Tibial nerve (tissue), 4 donors: Measurements from ENCODE around the gene HLA-DMB. TPM values are rescaled to one million over a fixed set of nuclear protein-coding genes. Genes with fewer than 3 reads are reported as not detected.
"Not testable (repeated sequence)": the region's sequence is repeated elsewhere in the genome, so short reads cannot be mapped to it uniquely, and the experiment has no call there.

Experiments used
- DNase-seq, 2 donors: peaks; one replicate each; pipeline ENCODE4 v3.0.0-alpha.2; 2019; ENCODE audit warnings: low spot score in 2 of 2
- H3K27ac ChIP-seq, 4 donors: fragments of 200-600 bp; sonication (generic) in 3 of 4; one replicate each; pipeline ENCODE4 v1.5.1; 2017 to 2019; ENCODE audit warnings: mild to moderate bottlenecking in 1 of 4
- H3K27me3 ChIP-seq, 2 donors: fragments of 200-600 bp; sonication (generic) in 1 of 2; one replicate each; pipeline versions ENCODE4 v1.5.1 to v1.6.0; 2017 to 2019
- H3K36me3 ChIP-seq, 3 donors: fragments of 200-600 bp; sonication (generic); one replicate each; pipeline ENCODE4 v1.5.1; 2018 to 2019
- H3K4me1 ChIP-seq, 4 donors: fragments of 200-600 bp; sonication (generic) in 3 of 4; one replicate each; pipeline ENCODE4 v1.5.1; 2017 to 2019
- H3K4me3 ChIP-seq, 4 donors: fragments of 200-600 bp; sonication (generic) in 3 of 4; one replicate each; pipeline ENCODE4 v1.5.1; 2017 to 2019; ENCODE audit warnings: mild to moderate bottlenecking in 1 of 4, moderate library complexity in 1 of 4
- H3K9me3 ChIP-seq, 4 donors: fragments of 200-600 bp; sonication (generic) in 3 of 4; one replicate each; pipeline ENCODE4 v1.5.1; 2017 to 2019
- CTCF ChIP-seq, 5 experiments: fragments of 200-600 bp in 3 of 5; fragments of 450-650 bp in 2 of 5; sonication (generic) in 3 of 5; IDR thresholded peaks; one replicate each; pipeline ENCODE4 v1.5.1; 2016 to 2019; ENCODE audit warnings: antibody characterized with exemption in 5 of 5, mild to moderate bottlenecking in 3 of 5, moderate library complexity in 2 of 5
- EP300 ChIP-seq, 2 donors: sonication (generic); formaldehyde crosslinking; IDR thresholded peaks; one replicate each; pipeline ENCODE4 v1.6.1; 2017; ENCODE audit warnings: antibody characterized with exemption in 2 of 2, mild to moderate bottlenecking in 1 of 2
- POLR2A ChIP-seq, 2 donors: fragments of 450-650 bp; IDR thresholded peaks; one replicate each; pipeline ENCODE4 v1.6.1; 2017; ENCODE audit warnings: antibody characterized with exemption in 2 of 2, mild to moderate bottlenecking in 2 of 2, moderate library complexity in 2 of 2
- WGBS, 2 donors: methylation state at CpG; one replicate each; pipeline ENCODE4 v1.1.5; 2018; 5-methylcytosine and 5-hydroxymethylcytosine counted together
- total RNA-seq, 4 donors: library from RNA; depleted of rRNA; stranded (reverse); fragments of >200 nt; gene quantifications; one replicate each; pipeline ENCODE4 v1.1.0, GENCODE V29; 2016

HLA-DMB gene
- total RNA-seq, 4 donors from 2014 or later: 15.7 to 85.0 (median 25.5) TPM

DNA sequence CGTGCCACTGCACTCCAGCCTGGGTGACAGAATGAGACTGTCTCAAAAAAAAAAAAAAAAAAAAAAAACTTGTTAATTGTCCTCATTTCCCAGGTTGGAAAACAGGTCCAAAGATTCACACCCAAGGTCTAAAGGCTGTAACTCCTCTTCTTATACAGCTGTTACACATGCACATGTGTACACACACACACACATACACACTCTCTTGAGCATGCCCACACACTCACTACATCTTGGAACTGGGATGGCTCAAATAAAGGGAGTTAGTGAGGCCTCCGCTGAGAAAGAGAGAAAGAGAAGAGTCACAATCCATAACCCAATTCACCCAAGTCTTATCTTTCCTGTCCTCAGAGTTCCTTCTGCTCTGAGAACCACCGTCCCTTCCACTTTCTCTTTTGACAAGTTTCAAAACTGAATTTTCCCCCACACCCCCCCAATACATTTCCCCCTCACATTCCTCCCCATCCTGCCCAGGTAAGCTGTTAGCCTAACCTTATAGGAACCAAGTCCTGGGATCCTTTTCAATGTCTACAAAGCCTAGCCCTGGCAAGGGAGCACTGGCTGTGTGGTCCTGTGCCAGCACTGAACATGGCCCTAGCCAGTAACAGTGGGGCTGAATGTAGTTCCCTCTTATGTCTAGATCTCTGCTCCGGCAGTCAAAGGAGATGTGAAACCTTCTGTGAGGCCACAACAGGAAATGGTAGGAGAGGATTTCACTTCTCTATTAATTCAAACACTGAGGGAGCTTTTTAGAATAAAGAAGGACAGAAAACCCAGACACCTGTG, 3.2 kb upstream of the HLA-DMB start:
- Histone ChIP-seq H3K4me1 (peaks cover 0 to 21% (median 10%) of the 10 kb centered on the region in 4 donors), H3K27me3 (no peaks in the 10 kb centered on the region), H3K36me3 (peaks cover 0 to under 1% (median 0%) of the 10 kb centered on the region in 3 donors), H3K4me3 (no peak overlapping the region), H3K27ac (peak overlapping the region in 3 of 4 donors; percentile 40 to 77 (median 64)), H3K9me3 (no peaks in the 10 kb centered on the region)
- WGBS, 2 donors: 70 to 78% methylated on average over 4 of the region's 4 CpGs
- DNase-seq: peak in 1 of 2 donors; percentile 40
- no peak for TF ChIP-seq CTCF (IDR thresholded peaks at IDR 0.05)
- TF ChIP-seq EP300 (IDR thresholded peaks at IDR 0.05): peak in 1 of 2 donors; percentile 62

- H3K4me3 ChIP-seq, H3K36me3 ChIP-seq, DNase-seq, H3K9me3 ChIP-seq, H3K27me3 ChIP-seq: not testable (repeated sequence)
- Histone ChIP-seq H3K4me1 (peaks cover 0 to 21% (median 10%) of the 10 kb centered on the region in 4 donors), H3K27ac (peak overlapping the region in 1 of 4 donors; percentile 25)
- WGBS, 2 donors: 80 to 83% methylated on average over 9 of the region's 9 CpGs
These were observed 1.8 kb upstream of the HLA-DMB start for GRCh38 chr6:32942555-32943123.

- Histone ChIP-seq H3K36me3 (no peaks in the 10 kb centered on the region), H3K27me3 (no peaks in the 10 kb centered on the region), H3K27ac (peak overlapping the region in 3 of 4 donors; percentile 71 to 82 (median 78)), H3K9me3 (no peaks in the 10 kb centered on the region), H3K4me1 (peaks cover 0 to 21% (median 10%) of the 10 kb centered on the region in 4 donors), H3K4me3 (peak overlapping the region in 1 of 4 donors; percentile 55)
- WGBS, 2 donors: 57 to 61% methylated on average over 7 of the region's 7 CpGs
- DNase-seq: no peak
- no peak for TF ChIP-seq POLR2A (IDR thresholded peaks at IDR 0.05)
- TF ChIP-seq CTCF (IDR thresholded peaks at IDR 0.05): no peak
These were observed 463 bp upstream of the HLA-DMB start for GRCh38 chr6:32941214-32941768.

DNA sequence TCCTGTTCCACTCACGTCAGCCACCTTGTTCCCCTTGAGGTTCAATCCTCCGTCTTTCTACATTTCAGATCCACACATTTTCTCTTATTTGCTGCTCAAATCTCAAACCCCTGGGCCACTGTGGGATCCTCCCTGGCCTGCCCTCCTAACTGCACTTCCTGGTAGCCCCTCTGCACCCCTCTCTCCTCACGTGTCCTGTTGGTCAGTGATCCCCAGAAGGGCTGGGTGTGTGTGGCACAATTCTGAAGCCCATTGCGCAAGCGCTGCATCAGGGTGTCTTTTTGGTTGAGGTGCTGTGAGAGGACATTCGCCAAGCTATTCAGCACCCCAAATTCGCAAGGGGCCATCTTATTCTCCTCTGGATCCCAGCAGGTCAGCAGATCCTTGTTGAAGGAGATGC, 2.3 kb downstream of the HLA-DMB start:
- no peak for DNase-seq
- Histone ChIP-seq H3K27ac (peak overlapping the region in 2 of 4 donors; percentile 58 to 71), H3K27me3 (no peaks in the 10 kb centered on the region), H3K4me1 (peaks cover 0 to 17% (median 10%) of the 10 kb centered on the region in 4 donors), H3K36me3 (no peaks in the 10 kb centered on the region), H3K9me3 (no peaks in the 10 kb centered on the region), H3K4me3 (peak overlapping the region in 1 of 4 donors; percentile 15)
- TF ChIP-seq POLR2A (IDR thresholded peaks at IDR 0.05): no peak
- TF ChIP-seq CTCF (IDR thresholded peaks at IDR 0.05): no peak
- no peak for TF ChIP-seq EP300 (IDR thresholded peaks at IDR 0.05)
- WGBS, 2 donors: 86% methylated on average over 7 of the region's 7 CpGs

- peak in 1 of 2 donors; percentile 40 for DNase-seq
- TF ChIP-seq CTCF (IDR thresholded peaks at IDR 0.05) (no peak), EP300 (IDR thresholded peaks at IDR 0.05) (peak in 1 of 2 donors; percentile 62)
- Histone ChIP-seq H3K27ac (peak overlapping the region in 2 of 4 donors; percentile 58 to 71), H3K4me1 (peaks cover 0 to 24% (median 1%) of the 10 kb centered on the region in 4 donors), H3K4me3 (no peak overlapping the region), H3K9me3 (no peaks in the 10 kb centered on the region), H3K36me3 (no peaks in the 10 kb centered on the region), H3K27me3 (no peaks in the 10 kb centered on the region)
- 80 to 87% methylated on average over 8 of the region's 8 CpGs for WGBS, 2 donors
These were observed 3.6 kb downstream of the HLA-DMB start for GRCh38 chr6:32937230-32937633.
